ES-I3 (cell line): Measurements from ENCODE around the gene NCF2.

ENCODE experiments used
- H3K36me3 ChIP-seq: 2 replicates; pipeline ENCODE4 v1.6.1; 2013; ENCODE audit warnings: mild to moderate bottlenecking, low read length, control low read depth, moderate library complexity; ENCODE audit not compliant: insufficient read depth
- H3K4me1 ChIP-seq: 2 replicates; pipeline ENCODE4 v1.6.1; 2013; ENCODE audit warnings: mild to moderate bottlenecking, control low read depth, low read length; ENCODE audit not compliant: insufficient read depth
- H3K9ac ChIP-seq: 2 replicates; pipeline ENCODE4 v1.6.1; 2013; ENCODE audit warnings: low read depth, mild to moderate bottlenecking, low read length, moderate library complexity
- H3K9me3 ChIP-seq: 2 replicates; pipeline ENCODE4 v1.6.1; 2013; ENCODE audit warnings: mild to moderate bottlenecking, low read length, moderate library complexity; ENCODE audit not compliant: control insufficient read depth, insufficient read depth

NCF2 gene

GRCh38 chr1:183543619-183544204, 46.5 kb downstream of the NCF2 start:
- Histone ChIP-seq H3K9me3 (no peaks in the 10 kb centered on the region), H3K9ac (no peak overlapping the region), H3K36me3 (peaks cover 15% of the 10 kb centered on the region; the same call in 1 of the 2 replicates), H3K4me1 (peaks cover 17% of the 10 kb centered on the region; the same call in 1 of the 2 replicates)

- Histone ChIP-seq H3K36me3 (peaks cover 8% of the 10 kb centered on the region; the same call in 1 of the 2 replicates), H3K9me3 (no peaks in the 10 kb centered on the region)
Observed at GRCh38 chr1:183537405-183537804, 52.9 kb downstream of the NCF2 start.

GRCh38 chr1:183533617-183534174, 56.6 kb downstream of the NCF2 start:
- H3K9me3 ChIP-seq: no peaks in the 10 kb centered on the region
- no peaks in the 10 kb centered on the region for H3K4me1 ChIP-seq
- peaks cover 3% of the 10 kb centered on the region; the same call in 1 of the 2 replicates for H3K36me3 ChIP-seq
- H3K9ac ChIP-seq: no peak overlapping the region

More at GRCh38 chr1:183537405-183537804, 52.9 kb downstream of the NCF2 start:
- Histone ChIP-seq H3K4me1 (no peaks in the 10 kb centered on the region), H3K9ac (no peak overlapping the region)

GRCh38 chr1:183528577-183528976, 61.7 kb downstream of the NCF2 start:
- Histone ChIP-seq H3K36me3 (peaks cover 5% of the 10 kb centered on the region; the same call in 1 of the 2 replicates), H3K4me1 (no peaks in the 10 kb centered on the region), H3K9me3 (no peaks in the 10 kb centered on the region), H3K9ac (no peak overlapping the region)

- Histone ChIP-seq H3K9me3 (no peaks in the 10 kb centered on the region), H3K9ac (no peak overlapping the region), H3K36me3 (peaks cover 4% of the 10 kb centered on the region; the same call in 1 of the 2 replicates), H3K4me1 (no peaks in the 10 kb centered on the region)
Observed at GRCh38 chr1:183522104-183522503, 68.2 kb downstream of the NCF2 start.

GRCh38 chr1:183520379-183520778, 69.9 kb downstream of the NCF2 start:
- Histone ChIP-seq H3K9ac (no peak overlapping the region), H3K9me3 (no peaks in the 10 kb centered on the region), H3K4me1 (0 out of 2 replicates have a peak, but pooled peaks cover under 1% of the 10 kb centered on the region), H3K36me3 (peaks cover 4% of the 10 kb centered on the region; the same call in 1 of the 2 replicates)

- peaks cover 13% of the 10 kb centered on the region; the same call in 1 of the 2 replicates for H3K4me1 ChIP-seq
- H3K9ac ChIP-seq: no peak overlapping the region
- H3K36me3 ChIP-seq: peaks cover 4% of the 10 kb centered on the region; the same call in 1 of the 2 replicates
- no peaks in the 10 kb centered on the region for H3K9me3 ChIP-seq
Observed at GRCh38 chr1:183517401-183517800, 72.9 kb downstream of the NCF2 start.

- peaks cover 4% of the 10 kb centered on the region; the same call in 1 of the 2 replicates for H3K36me3 ChIP-seq
- peaks cover 13% of the 10 kb centered on the region; the same call in 1 of the 2 replicates for H3K4me1 ChIP-seq
- no peaks in the 10 kb centered on the region for H3K9me3 ChIP-seq
- H3K9ac ChIP-seq: no peak overlapping the region
Observed at GRCh38 chr1:183516725-183517124, 73.5 kb downstream of the NCF2 start.

- H3K9me3 ChIP-seq: no peaks in the 10 kb centered on the region
- H3K9ac ChIP-seq: no peak overlapping the region
- H3K4me1 ChIP-seq: peaks cover 20% of the 10 kb centered on the region; the same call in 1 of the 2 replicates
- peaks cover 4% of the 10 kb centered on the region; the same call in 1 of the 2 replicates for H3K36me3 ChIP-seq
Observed at GRCh38 chr1:183515002-183515689, 75.1 kb downstream of the NCF2 start.

GRCh38 chr1:183514235-183514634, 76.0 kb downstream of the NCF2 start:
- peaks cover 4% of the 10 kb centered on the region; the same call in 1 of the 2 replicates for H3K36me3 ChIP-seq
- H3K9ac ChIP-seq: no peak overlapping the region

GRCh38 chr1:183512450-183512849, 77.8 kb downstream of the NCF2 start:
- Histone ChIP-seq H3K9ac (no peak overlapping the region), H3K9me3 (no peaks in the 10 kb centered on the region), H3K4me1 (peaks cover 20% of the 10 kb centered on the region; the same call in 1 of the 2 replicates), H3K36me3 (no peaks in the 10 kb centered on the region)

More at GRCh38 chr1:183514235-183514634, 76.0 kb downstream of the NCF2 start:
- peaks cover 20% of the 10 kb centered on the region; the same call in 1 of the 2 replicates for H3K4me1 ChIP-seq
- no peaks in the 10 kb centered on the region for H3K9me3 ChIP-seq

- no peak overlapping the region for H3K9ac ChIP-seq
- H3K36me3 ChIP-seq: no peaks in the 10 kb centered on the region
- peaks cover 7% of the 10 kb centered on the region; the same call in 1 of the 2 replicates for H3K4me1 ChIP-seq
- H3K9me3 ChIP-seq: no peaks in the 10 kb centered on the region
Observed at GRCh38 chr1:183508694-183509093, 81.6 kb downstream of the NCF2 start.

GRCh38 chr1:183506561-183506960, 83.7 kb downstream of the NCF2 start:
- Histone ChIP-seq H3K9me3 (no peaks in the 10 kb centered on the region), H3K36me3 (no peaks in the 10 kb centered on the region), H3K4me1 (peaks cover 6% of the 10 kb centered on the region; the same call in 1 of the 2 replicates), H3K9ac (no peak overlapping the region)
